Esophagus (tissue), 2 donors: Measurements from ENCODE around the gene OASL. TPM values are rescaled to one million over a fixed set of nuclear protein-coding genes. Genes with fewer than 3 reads are reported as not detected.

Experiments
- H3K27ac ChIP-seq, 2 donors: one replicate each; pipeline ENCODE4 v1.5.1; 2013; ENCODE audit warnings: low read depth in 2 of 2, mild to moderate bottlenecking in 2 of 2, inconsistent platforms in 1 of 2, low read length in 1 of 2, moderate library complexity in 1 of 2
- H3K27me3 ChIP-seq, 2 donors: one replicate each; pipeline ENCODE4 v1.6.1; 2013; ENCODE audit warnings: low read length in 2 of 2, control low read depth in 1 of 2, mild to moderate bottlenecking in 1 of 2; ENCODE audit not compliant: insufficient read depth in 2 of 2, control insufficient read depth in 1 of 2
- H3K36me3 ChIP-seq, 2 donors: one replicate each; pipeline ENCODE4 v1.6.1; 2013; ENCODE audit warnings: low read length in 1 of 2; ENCODE audit not compliant: control insufficient read depth in 2 of 2, insufficient read depth in 2 of 2
- H3K4me1 ChIP-seq, 2 donors: one replicate each; pipeline ENCODE4 v1.6.1; 2013; ENCODE audit warnings: low read length in 1 of 2; ENCODE audit not compliant: control insufficient read depth in 2 of 2, insufficient read depth in 2 of 2
- H3K4me3 ChIP-seq, 2 donors: one replicate each; pipeline ENCODE4 v1.5.1; 2013; ENCODE audit warnings: low read length in 2 of 2, mild to moderate bottlenecking in 2 of 2, low read depth in 1 of 2, moderate library complexity in 1 of 2
- H3K9me3 ChIP-seq, 2 donors: one replicate each; pipeline ENCODE4 v1.6.1; 2013; ENCODE audit warnings: mild to moderate bottlenecking in 2 of 2, low read depth in 1 of 2, low read length in 1 of 2, moderate library complexity in 1 of 2; ENCODE audit not compliant: control insufficient read depth in 2 of 2, insufficient read depth in 1 of 2
- WGBS, 2 donors: extraction: QIAGEN DNeasy Blood & Tissue Kit; methylation state at CpG; one replicate each; pipeline ENCODE4 v1.1.7; 2013; 5-methylcytosine and 5-hydroxymethylcytosine counted together
- polyA plus RNA-seq, 2 donors: library from polyadenylated mRNA; stranded (reverse); fragments of 200-250 nt; gene quantifications; one replicate each; pipeline ENCODE4 v1.2.3, GENCODE V29; 2013
- donor health status: healthy with polysubstance abuse.
- donor health status: Bipolar disorder and iron deficiency.

OASL gene
- polyA plus RNA-seq, 2 donors, result 0.90 to 1.9 TPM

- no peaks in the 10 kb centered on the region for H3K4me1 ChIP-seq
- H3K9me3 ChIP-seq, result no peaks in the 10 kb centered on the region
- no peaks in the 10 kb centered on the region for H3K36me3 ChIP-seq
- no peaks in the 10 kb centered on the region for H3K27me3 ChIP-seq
- WGBS, 2 donors, result 66 to 89% methylated on average over 12 to 14 of the region's 14 CpGs
- H3K4me3 ChIP-seq, result no peak overlapping the region
- no peak overlapping the region for H3K27ac ChIP-seq
These were observed 61.3 kb downstream of the OASL start for GRCh38 chr12:120977531-120978295.

DNA sequence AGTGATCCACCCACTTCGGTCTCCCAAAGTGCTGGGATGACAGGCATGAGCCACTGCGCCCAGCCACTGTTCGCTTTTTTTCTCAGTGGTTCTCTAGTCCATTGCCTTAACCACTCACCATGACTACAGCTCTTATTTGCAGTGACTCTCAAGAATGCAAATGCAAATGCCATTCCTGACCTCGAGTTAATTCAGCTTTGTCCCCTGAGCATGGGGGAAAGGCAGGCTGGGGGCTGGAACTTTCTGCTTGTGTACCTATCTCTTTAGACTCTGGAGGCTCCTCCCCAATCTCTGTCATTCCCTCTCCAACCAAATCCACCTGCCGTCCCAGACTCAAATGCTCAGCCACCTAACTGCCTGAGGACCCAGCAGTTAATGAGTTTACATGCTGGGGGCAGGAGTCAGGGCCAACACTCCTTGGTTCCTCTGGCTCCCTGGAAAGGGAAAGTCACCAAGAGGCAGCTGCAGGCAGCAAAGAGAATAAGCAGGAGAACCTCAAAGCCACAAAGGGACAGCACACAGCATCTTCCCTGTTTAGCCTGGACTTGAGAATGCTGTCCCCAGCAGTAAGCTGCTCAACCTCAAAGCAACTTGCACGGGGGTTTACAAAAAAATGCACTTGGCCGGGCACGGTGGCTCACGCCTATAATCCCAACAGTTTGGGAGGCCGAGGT, 66.0 kb downstream of the OASL start:
- Histone ChIP-seq H3K27ac (no peak overlapping the region), H3K36me3 (no peaks in the 10 kb centered on the region)

DNA sequence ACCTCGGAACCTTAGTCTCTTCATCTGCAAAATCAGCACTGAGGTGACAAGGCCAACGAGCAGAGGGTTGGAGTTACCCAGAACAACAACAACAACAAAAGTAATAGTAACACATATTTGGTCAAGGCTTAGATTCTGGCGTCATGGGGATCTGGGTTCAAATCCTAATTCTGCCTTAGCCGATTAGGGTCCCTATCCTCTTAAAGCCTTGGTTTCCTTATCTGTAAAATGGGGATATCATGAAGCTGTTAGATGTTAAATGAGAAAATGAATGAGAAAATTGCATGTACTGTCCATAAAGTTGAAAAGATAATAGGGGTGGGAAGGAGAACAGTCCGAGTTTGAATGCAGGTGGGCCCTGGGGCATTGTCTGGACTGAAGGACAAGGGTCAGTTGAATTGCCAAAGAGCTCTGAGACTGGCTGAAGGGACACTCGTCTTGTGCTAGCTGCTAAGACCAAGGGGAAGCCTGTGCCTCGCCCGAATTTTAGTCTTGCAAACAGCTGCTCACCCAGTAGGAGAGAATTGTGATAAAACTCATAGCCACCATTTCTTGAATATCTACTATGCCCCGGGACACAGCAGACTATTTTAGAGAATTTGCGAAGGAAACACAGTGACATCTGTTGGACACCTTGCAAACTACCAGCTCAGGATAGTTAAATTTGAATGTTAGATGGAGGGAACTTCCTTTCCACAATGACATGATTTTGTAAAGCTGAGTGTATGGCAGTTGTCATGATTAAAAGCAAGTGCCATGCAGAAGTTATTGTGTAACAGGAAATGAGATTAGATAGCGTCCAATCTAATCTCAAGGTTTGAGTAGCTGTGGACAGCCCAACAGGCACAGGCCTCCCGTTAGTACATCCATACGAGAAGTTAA, 67.5 kb downstream of the OASL start:
- no peak overlapping the region for H3K27ac ChIP-seq
- H3K36me3 ChIP-seq, result no peaks in the 10 kb centered on the region
- no peak overlapping the region for H3K4me3 ChIP-seq
- H3K9me3 ChIP-seq, result no peaks in the 10 kb centered on the region
- 40 to 42% methylated on average over 13 of the region's 13 CpGs for WGBS, 2 donors
- H3K27me3 ChIP-seq, result no peaks in the 10 kb centered on the region
- peaks cover 0 to 3% of the 10 kb centered on the region in 2 donors for H3K4me1 ChIP-seq

More for the DNA sequence above, 66.0 kb downstream of the OASL start:
- 53 to 54% methylated on average over 10 of the region's 10 CpGs for WGBS, 2 donors
- no peaks in the 10 kb centered on the region for H3K9me3 ChIP-seq
- H3K27me3 ChIP-seq, result no peaks in the 10 kb centered on the region
- no peak overlapping the region for H3K4me3 ChIP-seq
- H3K4me1 ChIP-seq, result peaks cover 0 to 3% of the 10 kb centered on the region in 2 donors

GRCh38 chr12:120970310-120970709, 68.7 kb downstream of the OASL start:
- Histone ChIP-seq H3K4me1 (peaks cover 0 to 3% of the 10 kb centered on the region in 2 donors), H3K27ac (no peak overlapping the region), H3K27me3 (no peaks in the 10 kb centered on the region), H3K9me3 (no peaks in the 10 kb centered on the region), H3K36me3 (no peaks in the 10 kb centered on the region), H3K4me3 (no peak overlapping the region)
- WGBS, 2 donors, result 77 to 80% methylated on average over 3 of the region's 3 CpGs

Other genes with a start within 250 kb of the OASL start
- 10 to 100 TPM; 16.7 to 29.3 TPM for gene SPPL3, start 134.9 kb downstream of the OASL start, polyA plus RNA-seq
- gene HNF1A, start 60.7 kb downstream of the OASL start, polyA plus RNA-seq, result under 1 TPM; 0.06 TPM
- gene C12orf43, start 22.8 kb downstream of the OASL start, polyA plus RNA-seq, result 1 to 10 TPM; 5.4 to 9.2 TPM
- gene P2RX7, start 93.6 kb upstream of the OASL start, polyA plus RNA-seq, result 1 to 10 TPM; 1.2 to 2.5 TPM
- 1 to 10 TPM; 5.0 to 5.4 TPM for gene P2RX4, start 170.9 kb upstream of the OASL start, polyA plus RNA-seq